HT-29 (cell line): ENCODE results near the gene BMP8B. TPM values are rescaled to one million over a fixed set of nuclear protein-coding genes. Genes with fewer than 3 reads are reported as not detected.
"Not testable (repeated sequence)": the region's sequence is repeated elsewhere in the genome, so short reads cannot be mapped to it uniquely, and the experiment has no call there.

ENCODE experiments used
- DNase-seq: peaks from one replicate; pipeline ENCODE4 v3.0.0-alpha.2; 2015; ENCODE audit warnings: low spot score
- total RNA-seq: library from RNA; depleted of rRNA; stranded (reverse); fragments of >200 nt; shearing (Covaris generic); gene quantifications from 2 replicates; pipeline ENCODE4 v1.2.3, GENCODE V29; 2014

The BMP8B gene
- total RNA-seq, 1 experiment from 2014 or later = 3.5 TPM

GRCh38 chr1:39779137-39779536, 9.5 kb downstream of the BMP8B start:
- no peak for DNase-seq

GRCh38 chr1:39778463-39779099, 10.1 kb downstream of the BMP8B start:
- not testable (repeated sequence) for DNase-seq

DNA sequence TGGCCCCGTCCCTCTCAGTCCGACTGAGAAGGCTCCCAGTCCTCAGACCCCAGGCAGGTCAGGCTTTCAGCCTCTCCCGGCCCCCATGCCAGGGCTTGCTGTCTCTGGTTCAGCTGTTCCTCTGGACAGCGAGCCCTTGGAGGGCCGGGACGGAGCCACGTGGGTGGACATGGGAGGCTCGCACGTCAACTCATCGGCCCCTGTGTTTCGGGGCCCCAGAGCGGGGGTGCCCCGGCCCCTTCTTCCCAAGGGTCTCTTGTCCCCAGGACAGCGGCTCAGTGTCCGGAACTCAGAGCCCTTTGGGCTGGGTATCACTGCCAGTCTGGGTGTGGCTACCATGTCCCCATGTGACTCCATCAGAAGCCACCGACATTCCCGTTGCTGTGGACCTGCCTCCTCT, 10.8 kb downstream of the BMP8B start:
- DNase-seq = not testable (repeated sequence)

DNA sequence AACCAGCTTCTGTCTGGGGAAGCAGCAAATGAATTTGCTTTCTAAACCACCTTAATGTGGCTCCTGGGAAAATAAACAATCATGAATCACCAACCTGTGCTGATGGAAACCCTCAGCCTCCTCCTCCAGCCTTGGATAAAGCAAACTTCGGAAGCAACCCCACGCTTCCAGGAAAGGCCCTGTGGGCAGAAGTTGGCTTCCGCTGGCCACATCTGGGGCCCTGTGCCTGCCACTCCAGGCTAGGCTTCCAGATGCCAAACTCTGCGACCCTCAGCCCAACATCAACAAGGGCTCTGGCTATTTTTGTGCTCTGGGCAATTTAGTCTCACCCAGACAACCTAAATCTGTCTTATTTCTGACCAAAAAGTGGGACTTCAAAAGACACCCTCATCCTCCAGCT, 11.4 kb downstream of the BMP8B start:
- no peak for DNase-seq

DNA sequence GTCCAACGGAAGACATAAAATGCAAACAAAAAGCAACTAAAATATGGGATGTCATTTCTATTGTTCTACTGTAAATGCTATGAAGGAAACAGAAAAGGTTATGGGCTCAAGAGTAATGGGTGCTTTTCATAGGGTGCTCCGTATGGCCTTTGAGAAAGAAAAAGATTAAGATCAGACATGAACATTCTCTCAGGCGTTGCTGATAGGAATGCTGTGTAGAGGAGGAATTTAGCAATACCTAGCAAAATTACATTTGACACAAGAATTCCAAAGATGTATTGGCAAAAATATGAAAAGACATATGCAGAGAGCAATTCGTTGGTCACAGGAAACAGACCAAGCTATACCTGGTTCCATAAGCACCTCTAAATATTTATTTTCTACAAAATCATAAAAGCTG, 11.8 kb downstream of the BMP8B start:
- DNase-seq = no peak

DNA sequence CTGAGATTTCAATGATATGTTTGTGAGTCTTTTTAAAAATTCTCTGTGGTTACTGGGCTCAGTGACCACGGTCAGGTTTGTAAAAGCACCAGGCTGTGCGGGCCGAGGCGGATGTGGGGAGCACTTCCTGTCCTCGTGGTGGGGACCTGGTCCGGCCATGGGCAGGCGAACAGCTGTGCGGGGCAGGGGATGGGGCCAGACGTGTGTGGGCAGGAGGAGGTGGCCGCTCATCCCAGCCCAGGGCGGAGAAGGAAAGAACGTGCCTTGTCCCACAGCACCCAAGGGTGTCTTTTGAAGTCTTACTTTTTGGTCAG, 12.3 kb downstream of the BMP8B start:
- no peak for DNase-seq

DNA sequence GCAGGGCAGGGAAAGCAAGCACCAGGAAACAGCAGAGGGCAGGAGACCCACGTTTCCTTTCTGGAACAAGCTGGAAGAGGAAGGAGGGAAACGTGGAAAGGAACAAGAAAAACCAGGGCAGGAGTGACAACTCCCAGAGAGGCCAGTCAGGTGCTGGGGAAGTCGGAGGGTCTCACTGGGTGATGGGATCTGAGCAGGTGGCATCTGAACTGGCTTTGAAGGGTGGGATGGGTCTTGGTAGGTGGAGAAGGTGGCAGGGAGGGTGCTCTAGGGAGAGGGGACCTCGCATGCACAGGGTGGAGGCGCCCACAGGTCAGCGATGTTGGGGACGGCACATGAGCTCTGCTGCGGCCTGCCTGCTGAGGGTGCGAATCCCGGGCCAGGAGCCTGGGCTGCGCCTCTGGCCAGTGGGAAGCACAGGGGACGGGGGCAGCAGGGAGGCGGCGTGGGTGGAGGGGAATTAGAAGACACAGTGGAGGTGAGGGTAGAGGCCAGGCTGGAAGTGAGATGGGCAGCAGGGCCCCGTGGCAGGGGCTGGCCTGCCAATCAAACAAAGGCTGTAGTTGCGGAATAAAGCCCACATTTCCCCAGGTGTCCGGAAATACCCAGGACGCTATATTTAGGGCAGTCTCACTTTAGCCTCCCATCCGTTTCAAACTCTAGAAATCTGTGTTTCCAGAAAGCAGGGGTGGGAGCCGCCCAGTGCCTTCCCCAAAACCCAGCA, 12.8 kb downstream of the BMP8B start:
- not testable (repeated sequence) for DNase-seq

DNA sequence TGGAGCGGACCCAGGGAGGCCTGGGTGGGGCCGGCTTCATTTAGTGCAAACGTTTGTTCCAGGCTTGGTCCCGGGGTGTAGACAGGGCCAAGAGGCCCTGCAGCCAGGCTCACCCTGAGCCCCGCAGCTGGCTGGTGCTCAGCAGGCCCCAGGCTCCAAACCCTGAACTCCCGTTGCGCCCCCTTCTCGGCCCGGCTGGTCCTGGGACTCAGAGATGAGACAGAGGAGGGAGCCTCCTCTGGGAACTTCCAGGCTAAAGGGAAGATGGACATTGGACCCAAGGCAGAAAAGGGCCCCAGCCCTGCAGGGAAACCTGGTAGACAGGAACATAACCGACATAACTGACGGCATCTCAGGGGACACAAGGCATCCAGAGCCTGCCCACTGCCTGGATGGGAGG, 13.5 kb downstream of the BMP8B start:
- not testable (repeated sequence) for DNase-seq

GRCh38 chr1:39773369-39773979, 15.2 kb downstream of the BMP8B start:
- DNase-seq = not testable (repeated sequence)

GRCh38 chr1:39771022-39771532, 17.6 kb downstream of the BMP8B start, which contains the start of gene OXCT2:
Gene OXCT2 (minus strand): TSS chr1:39771348. CDS start chr1:39771255, 93 bp downstream.
- not testable (repeated sequence) for DNase-seq

DNA sequence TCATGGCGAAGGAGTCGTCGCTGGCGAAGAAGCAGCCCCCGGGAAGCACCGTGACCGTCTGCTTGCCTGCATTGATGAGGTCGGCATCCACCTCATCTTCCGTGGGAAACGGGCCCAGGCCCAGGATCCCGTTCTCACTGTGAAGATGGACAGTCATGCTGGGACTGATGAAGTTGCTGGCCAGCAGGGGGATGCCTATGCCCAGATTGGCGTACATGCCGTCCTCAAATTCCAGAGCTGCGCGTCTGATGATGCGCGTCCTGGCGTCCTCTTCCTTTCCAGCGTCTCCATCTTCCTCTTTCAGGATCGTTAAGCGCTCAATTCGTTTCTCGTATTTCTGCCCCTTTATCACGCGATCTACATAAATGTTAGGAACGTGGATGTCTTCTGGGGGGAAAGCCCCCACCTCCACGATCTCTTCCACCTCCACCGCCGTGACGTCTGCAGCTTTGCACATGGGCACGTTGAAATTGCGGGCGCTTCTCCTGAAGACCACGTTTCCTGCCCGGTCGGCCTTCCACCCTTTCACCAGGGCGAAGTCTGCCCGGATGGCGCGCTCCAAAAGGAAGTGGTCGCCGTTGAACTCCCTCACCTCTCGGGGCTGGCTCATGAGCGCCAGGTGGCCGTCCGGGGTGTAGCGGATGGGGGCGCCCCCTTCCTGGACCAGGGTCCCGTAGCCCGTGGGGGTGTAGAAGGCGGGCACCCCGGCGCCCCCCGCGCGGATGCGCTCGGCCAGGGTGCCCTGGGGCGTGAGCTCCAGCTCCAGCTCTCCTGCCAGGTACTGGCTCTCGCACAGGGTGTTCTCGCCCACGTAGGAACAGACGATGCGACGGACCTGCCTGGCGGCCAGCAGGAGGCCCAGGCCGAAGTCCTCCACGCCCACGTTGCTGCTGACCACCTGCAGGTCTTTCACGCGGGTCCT, 18.3 kb downstream of the BMP8B start:
- not testable (repeated sequence) for DNase-seq

DNA sequence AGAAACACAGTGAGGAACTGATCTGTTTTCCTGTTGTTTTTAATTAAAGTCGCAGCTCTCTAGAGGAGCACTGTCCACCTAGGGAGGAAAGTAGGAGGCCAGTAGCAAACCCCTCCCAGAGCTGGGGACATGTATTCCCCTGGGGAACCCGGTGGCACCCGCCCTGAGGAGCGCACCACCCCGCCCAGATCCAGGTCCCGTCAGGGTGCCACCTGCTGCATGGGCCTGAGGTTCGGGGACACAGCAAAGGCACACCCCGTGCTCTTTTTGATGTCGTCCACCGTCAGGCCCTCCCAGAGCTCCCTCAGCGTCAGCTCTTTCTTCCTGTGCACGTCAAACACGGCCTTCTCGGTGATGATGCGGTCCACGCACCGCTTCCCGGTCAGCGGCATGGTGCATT, 19.2 kb downstream of the BMP8B start:
- not testable (repeated sequence) for DNase-seq

DNA sequence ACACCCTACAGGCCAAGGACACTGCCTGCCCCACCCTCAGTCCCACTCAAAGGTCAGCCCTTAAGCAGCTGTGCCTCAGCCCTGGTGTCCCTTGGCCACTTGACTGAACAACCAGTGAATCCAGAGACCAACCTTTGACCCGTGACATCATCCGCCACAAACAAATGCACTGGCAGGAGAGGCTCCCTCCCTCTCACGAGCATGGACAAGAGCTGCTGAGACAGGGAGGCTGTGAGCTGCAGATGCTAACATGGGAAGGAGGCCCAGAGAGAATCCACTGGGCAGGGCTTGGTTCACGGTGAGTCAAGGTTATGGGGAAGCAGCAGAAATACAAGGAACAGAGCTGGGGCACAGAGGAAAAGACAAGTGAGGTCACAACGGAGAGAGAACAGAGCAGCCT, 22.2 kb downstream of the BMP8B start:
- not testable (repeated sequence) for DNase-seq

DNA sequence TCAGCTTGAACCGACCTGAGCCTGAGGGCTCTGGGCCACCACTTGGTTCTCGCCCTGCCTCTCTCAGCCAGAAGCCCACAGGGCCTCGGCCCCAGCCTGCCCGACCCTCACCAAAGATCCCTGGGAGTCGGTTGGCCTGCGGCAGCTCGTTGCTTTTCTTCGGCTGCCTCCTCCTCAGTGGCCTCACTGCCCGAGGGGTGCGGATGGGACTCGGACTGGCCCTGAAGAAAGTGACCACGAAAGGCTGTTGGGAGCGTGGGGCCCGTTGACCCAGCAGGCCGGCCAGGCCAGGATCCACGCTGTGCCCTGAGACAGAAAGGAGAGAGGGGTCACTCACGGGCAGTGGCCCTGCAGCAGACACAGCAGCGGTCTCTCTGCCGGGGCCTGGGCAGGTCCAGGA, 24.2 kb downstream of the BMP8B start:
- DNase-seq = not testable (repeated sequence)

DNA sequence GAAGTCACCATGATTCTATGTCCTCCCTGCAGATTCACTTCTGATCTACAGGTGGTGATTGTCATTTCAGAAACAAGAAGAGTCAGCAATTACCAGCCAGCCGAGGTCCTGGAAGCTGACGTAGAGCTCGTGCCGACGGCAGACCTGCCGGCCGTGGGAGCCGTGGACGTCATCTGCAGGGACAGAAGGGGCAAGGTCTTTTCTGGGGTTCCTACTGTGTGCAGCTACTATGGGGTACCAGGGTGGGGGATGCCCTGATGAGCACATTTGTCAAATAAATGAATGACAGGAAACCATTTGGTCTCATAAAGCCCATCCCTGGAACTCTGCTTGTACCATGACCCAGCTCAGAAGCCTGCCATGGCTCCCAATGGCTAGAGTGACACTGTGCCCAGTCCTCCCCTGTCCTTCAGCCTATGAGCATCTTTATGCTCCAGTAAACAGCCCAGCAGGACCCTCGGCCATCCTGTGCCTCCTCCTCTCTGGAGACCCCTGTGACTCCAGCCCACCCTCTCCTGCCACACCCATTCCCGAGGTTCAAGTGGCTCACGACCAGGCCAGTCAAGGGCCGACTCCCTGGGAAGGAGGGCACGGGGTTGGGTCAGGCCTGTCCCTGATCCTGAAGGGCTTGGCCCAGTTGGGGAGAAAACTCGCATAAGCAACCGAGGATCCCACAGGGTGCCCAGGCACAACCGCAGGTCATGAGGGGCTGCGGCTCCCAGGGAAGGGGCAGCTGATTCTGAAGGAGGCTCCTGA, 24.9 kb downstream of the BMP8B start:
- not testable (repeated sequence) for DNase-seq

GRCh38 chr1:39762550-39763540, 25.8 kb downstream of the BMP8B start:
- DNase-seq = no peak

GRCh38 chr1:39761557-39762260, 27.0 kb downstream of the BMP8B start:
- no peak for DNase-seq

DNA sequence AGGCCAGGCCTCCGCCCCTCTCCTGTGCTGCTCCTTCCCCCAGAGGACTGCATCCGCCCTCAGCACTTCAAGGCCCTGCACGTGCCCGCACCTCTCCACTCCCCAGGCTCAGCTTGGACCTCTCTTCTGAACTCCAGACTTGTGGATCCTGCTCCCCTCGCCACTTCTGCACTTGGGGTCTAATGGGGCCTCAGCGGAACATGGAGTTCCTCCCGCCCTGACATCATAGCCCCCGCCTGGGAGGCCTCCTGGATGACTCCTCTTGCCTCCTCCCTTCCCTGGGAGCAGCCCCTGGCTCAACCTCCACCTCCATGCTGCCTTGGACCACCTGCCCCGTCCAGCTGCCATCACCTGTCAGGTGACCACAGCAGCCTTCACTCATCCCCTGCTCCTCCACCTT, 27.6 kb downstream of the BMP8B start:
- DNase-seq = no peak
